ENCODE results near the gene DYNLT3. TPM values are rescaled to one million over a fixed set of nuclear protein-coding genes. Genes with fewer than 3 reads are reported as not detected.

DYNLT3 gene
- total and polyA plus RNA-seq, 2 experiments from 2014 or later, result 36.7 to 42.8 TPM

- DNase-seq (ENCODE audit: low spot score), result no peak
- Histone ChIP-seq H3K79me2 (no peaks in the 10 kb centered on the region), H3K27ac (no peak overlapping the region), H2AFZ (no peak overlapping the region), H3K4me3 (no peak overlapping the region), H3K36me3 (replicated peaks; ENCODE audit: insufficient read depth, low read depth) (no peaks in the 10 kb centered on the region), H3K4me1 (ENCODE audit: insufficient read depth) (no peaks in the 10 kb centered on the region), H3K27me3 (no peaks in the 10 kb centered on the region), H3K9me3 (ENCODE audit: low read depth) (no peaks in the 10 kb centered on the region), H4K20me1 (ENCODE audit: insufficient read depth, poor library complexity, severe bottlenecking) (no peaks in the 10 kb centered on the region), H3K9me2 (replicated peaks; ENCODE audit: insufficient read depth) (no peaks in the 10 kb centered on the region), H3K4me2 (no peak overlapping the region)
- TF ChIP-seq CTCF (IDR thresholded peaks at IDR 0.05; ENCODE audit: poor library complexity) (no peak), EZH2phosphoT487 (IDR thresholded peaks at IDR 0.05; ENCODE audit: low read depth, severe bottlenecking, unreplicated experiment) (no peak), EZH2 (IDR thresholded peaks at IDR 0.05; ENCODE audit: borderline replicate concordance) (no peak)
- 65% methylated on average over 3 of the region's 3 CpGs for WGBS (ENCODE audit: low lambda C conversion rate, missing lambda C conversion rate)
These were observed 6.8 kb upstream of the DYNLT3 start for GRCh38 chrX:37854148-37854547.

- no peaks in the 10 kb centered on the region for H3K36me3 ChIP-seq (replicated peaks; ENCODE audit: insufficient read depth, low read depth)
- H4K20me1 ChIP-seq (ENCODE audit: insufficient read depth, poor library complexity, severe bottlenecking), result no peaks in the 10 kb centered on the region
- no peaks in the 10 kb centered on the region for H3K9me2 ChIP-seq (replicated peaks; ENCODE audit: insufficient read depth)
- DNase-seq (ENCODE audit: low spot score), result no peak
- WGBS (ENCODE audit: low lambda C conversion rate, missing lambda C conversion rate), result 40% methylated on average over 5 of the region's 5 CpGs
- no peaks in the 10 kb centered on the region for H3K9me3 ChIP-seq (ENCODE audit: low read depth)
- no peaks in the 10 kb centered on the region for H3K4me1 ChIP-seq (ENCODE audit: insufficient read depth)
- H3K27me3 ChIP-seq, result no peaks in the 10 kb centered on the region
- no peaks in the 10 kb centered on the region for H3K79me2 ChIP-seq
- H3K4me2 ChIP-seq, result peak overlapping the region; percentile 76
- TF ChIP-seq CTCF (IDR thresholded peaks at IDR 0.05; ENCODE audit: poor library complexity), result no peak
- no peak for TF ChIP-seq EZH2 (IDR thresholded peaks at IDR 0.05; ENCODE audit: borderline replicate concordance)
- TF ChIP-seq EZH2phosphoT487 (IDR thresholded peaks at IDR 0.05; ENCODE audit: low read depth, severe bottlenecking, unreplicated experiment), result no peak
- H3K4me3 ChIP-seq, result no peak overlapping the region
- peak overlapping the region; percentile 97 for H2AFZ ChIP-seq
- peak overlapping the region; percentile 86 for H3K27ac ChIP-seq
These were observed 394 bp upstream of the DYNLT3 start for GRCh38 chrX:37847733-37848197.

GRCh38 chrX:37846558-37846933 is 825 bp downstream of the DYNLT3 start:
- Histone ChIP-seq H3K4me1 (ENCODE audit: insufficient read depth) (no peaks in the 10 kb centered on the region), H3K9me3 (ENCODE audit: low read depth) (no peaks in the 10 kb centered on the region), H3K4me3 (peak overlapping the region; percentile 7), H3K9me2 (replicated peaks; ENCODE audit: insufficient read depth) (no peaks in the 10 kb centered on the region), H2AFZ (no peak overlapping the region), H3K79me2 (no peaks in the 10 kb centered on the region), H3K27ac (peak overlapping the region; percentile 91), H3K27me3 (no peaks in the 10 kb centered on the region), H3K4me2 (peak overlapping the region; percentile 76), H4K20me1 (ENCODE audit: insufficient read depth, poor library complexity, severe bottlenecking) (no peaks in the 10 kb centered on the region), H3K36me3 (replicated peaks; ENCODE audit: insufficient read depth, low read depth) (no peaks in the 10 kb centered on the region)
- no peak for DNase-seq (ENCODE audit: low spot score)
- TF ChIP-seq CTCF (IDR thresholded peaks at IDR 0.05; ENCODE audit: poor library complexity) (no peak), EZH2phosphoT487 (IDR thresholded peaks at IDR 0.05; ENCODE audit: low read depth, severe bottlenecking, unreplicated experiment) (no peak), EZH2 (IDR thresholded peaks at IDR 0.05; ENCODE audit: borderline replicate concordance) (no peak)
- 27% methylated on average over 1 of the region's 1 CpG for WGBS (ENCODE audit: low lambda C conversion rate, missing lambda C conversion rate)

GRCh38 chrX:37846141-37846540 is 1.2 kb downstream of the DYNLT3 start:
- Histone ChIP-seq H3K9me2 (replicated peaks; ENCODE audit: insufficient read depth) (no peaks in the 10 kb centered on the region), H3K4me3 (peak overlapping the region; percentile 7), H3K79me2 (no peaks in the 10 kb centered on the region), H3K36me3 (replicated peaks; ENCODE audit: insufficient read depth, low read depth) (no peaks in the 10 kb centered on the region), H3K4me1 (ENCODE audit: insufficient read depth) (no peaks in the 10 kb centered on the region), H3K27me3 (no peaks in the 10 kb centered on the region), H3K27ac (peak overlapping the region; percentile 91), H2AFZ (no peak overlapping the region), H4K20me1 (ENCODE audit: insufficient read depth, poor library complexity, severe bottlenecking) (no peaks in the 10 kb centered on the region), H3K4me2 (peak overlapping the region; percentile 76), H3K9me3 (ENCODE audit: low read depth) (no peaks in the 10 kb centered on the region)
- WGBS (ENCODE audit: low lambda C conversion rate, missing lambda C conversion rate), result 50% methylated on average over 3 of the region's 3 CpGs
- no peak for DNase-seq (ENCODE audit: low spot score)
- TF ChIP-seq EZH2phosphoT487 (IDR thresholded peaks at IDR 0.05; ENCODE audit: low read depth, severe bottlenecking, unreplicated experiment), result no peak
- TF ChIP-seq CTCF (IDR thresholded peaks at IDR 0.05; ENCODE audit: poor library complexity), result no peak
- no peak for TF ChIP-seq EZH2 (IDR thresholded peaks at IDR 0.05; ENCODE audit: borderline replicate concordance)

Measured in hepatocyte (in vitro differentiated cells).